PC-9 (cell line): ENCODE results near the gene ACTBL2.

Experiments
- EZH2 ChIP-seq: fragments of 200-600 bp; sonication (generic); IDR thresholded peaks from 2 replicates; pipeline ENCODE4 v1.8.0; 2017; ENCODE audit warnings: antibody characterized with exemption, low read depth
- TF ChIP-seq, protein P1 (sequence below): fragments of 200-600 bp; sonication (generic); conservative IDR thresholded peaks from 2 replicates; pipeline ENCODE4 v1.6.1; 2017; ENCODE audit warnings: mixed run types, antibody characterized with exemption, mild to moderate bottlenecking, moderate library complexity

DNA sequence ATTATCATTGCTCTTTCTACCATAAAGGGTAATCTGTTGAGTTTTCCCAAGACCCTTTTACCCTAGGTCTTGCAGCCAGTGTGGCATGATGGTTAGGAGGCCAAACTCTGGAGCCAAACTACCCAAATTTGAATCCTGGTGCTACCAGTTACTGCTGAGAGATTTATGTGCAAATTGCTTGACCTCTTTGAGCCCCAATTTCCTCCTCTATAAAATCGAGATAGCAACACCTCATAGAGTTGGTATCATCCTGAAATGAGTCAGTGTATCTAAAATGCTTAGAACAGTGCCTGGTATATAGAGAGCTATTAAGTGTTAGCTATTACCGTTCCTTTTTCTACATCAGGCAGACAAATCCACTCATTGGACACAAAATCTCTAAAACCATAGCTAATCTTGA is 43.0 kb downstream of the ACTBL2 start:
- TF ChIP-seq, protein P1, sequence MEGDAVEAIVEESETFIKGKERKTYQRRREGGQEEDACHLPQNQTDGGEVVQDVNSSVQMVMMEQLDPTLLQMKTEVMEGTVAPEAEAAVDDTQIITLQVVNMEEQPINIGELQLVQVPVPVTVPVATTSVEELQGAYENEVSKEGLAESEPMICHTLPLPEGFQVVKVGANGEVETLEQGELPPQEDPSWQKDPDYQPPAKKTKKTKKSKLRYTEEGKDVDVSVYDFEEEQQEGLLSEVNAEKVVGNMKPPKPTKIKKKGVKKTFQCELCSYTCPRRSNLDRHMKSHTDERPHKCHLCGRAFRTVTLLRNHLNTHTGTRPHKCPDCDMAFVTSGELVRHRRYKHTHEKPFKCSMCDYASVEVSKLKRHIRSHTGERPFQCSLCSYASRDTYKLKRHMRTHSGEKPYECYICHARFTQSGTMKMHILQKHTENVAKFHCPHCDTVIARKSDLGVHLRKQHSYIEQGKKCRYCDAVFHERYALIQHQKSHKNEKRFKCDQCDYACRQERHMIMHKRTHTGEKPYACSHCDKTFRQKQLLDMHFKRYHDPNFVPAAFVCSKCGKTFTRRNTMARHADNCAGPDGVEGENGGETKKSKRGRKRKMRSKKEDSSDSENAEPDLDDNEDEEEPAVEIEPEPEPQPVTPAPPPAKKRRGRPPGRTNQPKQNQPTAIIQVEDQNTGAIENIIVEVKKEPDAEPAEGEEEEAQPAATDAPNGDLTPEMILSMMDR = no peak
- TF ChIP-seq EZH2 = no peak
